Midbrain (tissue), 1 donor: Measurements from ENCODE around the gene CHST5.
"Not testable (repeated sequence)": the region's sequence is repeated elsewhere in the genome, so short reads cannot be mapped to it uniquely, and the experiment has no call there.

Source experiments
- DNase-seq: peaks from one replicate; lab custom pipeline; 2025; lab: John Stamatoyannopoulos, UW

CHST5 gene

GRCh38 chr16:75550211-75550662 is 14.3 kb upstream of the CHST5 start:
- DNase-seq: peak; percentile 74

GRCh38 chr16:75548456-75548855 is 12.5 kb upstream of the CHST5 start:
- DNase-seq: not testable (repeated sequence)

- no peak for DNase-seq
Observed at GRCh38 chr16:75546293-75546692, 10.4 kb upstream of the CHST5 start.

GRCh38 chr16:75545879-75546278 is 10.0 kb upstream of the CHST5 start:
- DNase-seq: not testable (repeated sequence)

- DNase-seq: not testable (repeated sequence)
Observed at GRCh38 chr16:75542462-75542861, 6.6 kb upstream of the CHST5 start.

- DNase-seq: no peak
Observed at GRCh38 chr16:75541236-75541635, 5.3 kb upstream of the CHST5 start.

- DNase-seq: peak; percentile 35
Observed at GRCh38 chr16:75538882-75539565, 3.1 kb upstream of the CHST5 start.

GRCh38 chr16:75537776-75538175 is 1.9 kb upstream of the CHST5 start:
- DNase-seq: no peak

- DNase-seq: no peak
Observed at GRCh38 chr16:75535211-75535843, 581 bp downstream of the CHST5 start.

GRCh38 chr16:75534560-75535205 is 1.2 kb downstream of the CHST5 start:
- no peak for DNase-seq

- no peak for DNase-seq
Observed at GRCh38 chr16:75532791-75533190, 3.1 kb downstream of the CHST5 start.

GRCh38 chr16:75532142-75532765 is 3.7 kb downstream of the CHST5 start:
- DNase-seq: no peak

- DNase-seq: no peak
Observed at GRCh38 chr16:75529959-75530358, 5.9 kb downstream of the CHST5 start.

- DNase-seq: no peak
Observed at GRCh38 chr16:75529056-75529905, 6.6 kb downstream of the CHST5 start.

- no peak for DNase-seq
Observed at GRCh38 chr16:75527825-75528299, 8.0 kb downstream of the CHST5 start.

- DNase-seq: no peak
Observed at GRCh38 chr16:75526032-75526790, 9.7 kb downstream of the CHST5 start.

- DNase-seq: no peak
Observed at GRCh38 chr16:75519175-75519574, 16.7 kb downstream of the CHST5 start.

GRCh38 chr16:75516189-75516966 is 19.5 kb downstream of the CHST5 start:
- DNase-seq: peak; percentile 26

GRCh38 chr16:75514296-75514695 is 21.6 kb downstream of the CHST5 start:
- no peak for DNase-seq

- DNase-seq: no peak
Observed at GRCh38 chr16:75506574-75506973, 29.3 kb downstream of the CHST5 start.
